Neutrophil (primary cell): ENCODE data around the gene PEX5.
"Not testable (repeated sequence)": the region's sequence is repeated elsewhere in the genome, so short reads cannot be mapped to it uniquely, and the experiment has no call there.

Experiments
- H3K27ac ChIP-seq: fragments of 200-600 bp; sonication (generic); 2 replicates; pipeline ENCODE4 v1.5.1; 2016; ENCODE audit warnings: mild to moderate bottlenecking, moderate library complexity
- H3K27me3 ChIP-seq: fragments of 200-600 bp; sonication (generic); 2 replicates; pipeline ENCODE4 v1.6.0; 2016; ENCODE audit warnings: mild to moderate bottlenecking
- H3K36me3 ChIP-seq: fragments of 200-600 bp; sonication (generic); 2 replicates; pipeline ENCODE4 v1.5.1; 2017
- H3K4me1 ChIP-seq, 2 experiments: fragments of 200-600 bp in 1 of 2; sonication (generic) in 1 of 2; 1 replicate in 1 of 2; 2 replicates in 1 of 2; pipeline versions ENCODE4 v1.5.1 to v1.6.1; 2013 to 2016; ENCODE audit warnings: low read depth in 1 of 2, low read length in 1 of 2, mild to moderate bottlenecking in 1 of 2, moderate library complexity in 1 of 2; ENCODE audit not compliant: control insufficient read depth in 1 of 2, insufficient read depth in 1 of 2
- H3K4me3 ChIP-seq, 2 experiments: fragments of 200-600 bp in 1 of 2; sonication (generic) in 1 of 2; 1 replicate in 1 of 2; 2 replicates in 1 of 2; pipeline ENCODE4 v1.5.1; 2013 to 2016; ENCODE audit warnings: low read depth in 1 of 2, low read length in 1 of 2, mild to moderate bottlenecking in 1 of 2, moderate library complexity in 1 of 2
- H3K9me3 ChIP-seq: fragments of 200-600 bp; sonication (generic); 2 replicates; pipeline ENCODE4 v1.5.1; 2016
- CTCF ChIP-seq: fragments of 200-600 bp; sonication (generic); IDR thresholded peaks from 2 replicates; pipeline ENCODE4 v1.5.1; 2016; ENCODE audit warnings: antibody characterized with exemption

Gene PEX5

DNA sequence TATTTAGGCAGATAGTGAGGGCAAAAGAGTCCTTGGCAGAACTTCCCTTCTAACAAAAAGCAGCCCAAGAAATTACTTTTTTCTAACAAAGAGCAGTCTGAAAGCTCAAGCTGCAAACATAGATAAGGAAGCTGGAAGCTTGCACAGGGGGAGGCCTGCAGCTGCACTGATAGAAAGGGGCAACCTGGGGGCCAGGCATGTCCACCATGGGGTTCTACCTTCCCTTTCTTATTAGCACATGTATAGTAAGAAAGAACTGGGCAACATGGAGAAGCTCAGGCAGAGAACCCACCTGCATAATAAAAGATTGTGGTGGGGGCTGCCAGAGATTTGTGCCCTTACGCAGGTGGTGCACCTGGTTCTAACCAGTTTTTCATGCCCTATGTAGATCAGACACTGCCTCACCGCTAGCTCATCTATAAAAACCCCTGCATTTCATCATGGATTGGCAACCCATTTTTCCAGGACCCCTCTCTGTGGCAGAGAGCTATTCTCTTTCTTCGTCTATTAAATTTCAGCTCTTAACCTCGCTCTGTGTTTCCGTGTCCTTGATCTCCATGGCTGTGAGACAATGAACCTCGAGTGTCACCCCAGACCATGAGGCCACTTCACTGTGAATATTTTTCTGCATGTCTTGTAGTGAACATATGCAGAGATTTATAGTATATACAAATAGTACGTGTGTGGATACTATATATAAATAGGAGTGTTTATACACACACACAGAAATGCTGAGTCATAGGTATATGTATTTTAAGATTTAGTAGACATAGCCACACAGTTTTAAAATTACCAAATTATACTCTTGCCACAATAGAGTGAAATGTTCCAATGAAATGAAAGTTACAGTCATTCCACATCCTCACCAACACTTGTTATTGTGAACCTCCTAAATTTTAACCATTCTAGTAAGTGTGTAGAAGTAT, 53.0 kb downstream of the PEX5 start:
- Histone ChIP-seq H3K9me3 (no peaks in the 10 kb centered on the region), H3K36me3 (no peaks in the 10 kb centered on the region), H3K27ac (no peak overlapping the region), H3K27me3 (peaks cover 17% of the 10 kb centered on the region), H3K4me3 (no peak overlapping the region), H3K4me1 (no peaks in the 10 kb centered on the region)
- no peak for TF ChIP-seq CTCF

DNA sequence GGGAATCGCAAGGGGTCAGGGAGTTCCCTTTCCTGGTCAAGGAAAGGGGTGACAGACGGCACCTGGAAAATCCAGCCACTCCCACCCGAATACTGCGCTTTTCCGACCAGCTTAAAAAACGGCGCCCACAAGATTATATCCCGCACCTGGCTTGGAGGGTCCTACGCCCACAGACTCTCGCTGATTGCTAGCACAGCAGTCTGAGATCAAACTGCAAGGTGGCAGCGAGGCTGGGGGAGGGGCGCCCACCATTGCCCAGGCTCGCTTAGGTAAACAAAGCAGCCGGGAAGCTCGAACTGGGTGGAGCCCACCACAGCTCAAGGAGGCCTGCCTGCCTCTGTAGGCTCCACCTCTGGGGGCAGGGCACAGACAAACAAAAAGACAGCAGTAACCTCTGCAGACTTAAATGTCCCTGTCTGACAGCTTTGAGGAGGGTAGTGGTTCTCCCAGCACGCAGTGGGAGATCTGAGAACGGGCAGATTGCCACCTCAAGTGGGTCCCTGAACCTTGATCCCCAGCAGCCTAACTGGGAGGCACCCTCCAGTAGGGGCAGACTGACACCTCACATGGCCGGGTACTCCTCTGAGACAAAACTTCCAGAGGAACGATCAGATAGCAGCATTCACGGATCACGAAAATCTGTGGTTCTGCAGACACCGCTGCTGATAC, 62.0 kb downstream of the PEX5 start:
- H3K4me3 ChIP-seq, H3K36me3 ChIP-seq, H3K27me3 ChIP-seq, H3K4me1 ChIP-seq, H3K27ac ChIP-seq, H3K9me3 ChIP-seq: not testable (repeated sequence)

DNA sequence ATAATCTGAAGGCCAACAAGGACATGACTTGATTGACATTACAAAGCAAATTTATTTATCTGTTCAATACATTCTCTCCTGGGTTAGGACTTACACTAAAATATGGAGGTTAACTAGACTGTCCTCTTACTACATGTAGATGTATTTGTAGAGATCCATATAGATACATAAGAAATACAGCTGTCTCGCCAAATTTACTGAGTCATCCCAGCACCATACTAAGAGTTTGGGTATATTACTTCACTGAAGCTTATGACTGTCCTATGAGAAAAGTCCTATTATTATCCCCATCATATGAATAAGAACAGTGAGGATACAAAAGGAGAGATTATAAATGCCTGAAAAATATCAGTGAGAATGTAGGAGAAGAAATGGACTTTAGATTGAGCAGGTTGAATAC, 69.6 kb downstream of the PEX5 start:
- Histone ChIP-seq H3K4me1 (no peaks in the 10 kb centered on the region), H3K27me3 (no peaks in the 10 kb centered on the region), H3K4me3 (no peak overlapping the region), H3K9me3 (no peaks in the 10 kb centered on the region), H3K27ac (no peak overlapping the region), H3K36me3 (no peaks in the 10 kb centered on the region)
- TF ChIP-seq CTCF, result no peak
